HEK293 (cell line): Measurements from ENCODE around the gene LMO1.

Source experiments
- GFI1B ChIP-seq: fragments of 450-650 bp; formaldehyde crosslinking; IDR thresholded peaks from 2 replicates; pipeline ENCODE4 v1.5.1; 2016; ENCODE audit warnings: missing biosample characterization, missing genetic modification characterization
- REST ChIP-seq: fragments of 450-650 bp; formaldehyde crosslinking; IDR thresholded peaks from 2 replicates; pipeline ENCODE4 v1.5.1; 2016; ENCODE audit warnings: missing biosample characterization, missing genetic modification characterization
- ZSCAN18 ChIP-seq: fragments of 450-650 bp; formaldehyde crosslinking; IDR thresholded peaks from 2 replicates; pipeline ENCODE4 v1.5.1; 2016; ENCODE audit warnings: missing biosample characterization, missing genetic modification characterization

GRCh38 chr11:8268530-8269400 lies 5.1 kb upstream of the LMO1 start:
- TF ChIP-seq ZSCAN18 = no peak
- no peak for TF ChIP-seq GFI1B (tag by site-specific recombination)
- TF ChIP-seq REST = no peak
